HG03378 (cell line): ENCODE results near the gene TCP11.

Experiments used
- ATAC-seq: cut with Tn5 transposase; IDR thresholded peaks from one replicate; pipeline ENCODE4 v1.9.1; 2021; ENCODE audit warnings: mild to moderate bottlenecking, moderate library complexity; ENCODE audit not compliant: unreplicated experiment

TCP11 gene

GRCh38 chr6:35068206-35068605, 72.9 kb downstream of the TCP11 start:
- no peak for ATAC-seq
